ENCODE data around the gene SPATC1L. TPM values are rescaled to one million over a fixed set of nuclear protein-coding genes. Genes with fewer than 3 reads are reported as not detected.
A peak's percentile ranks its signal among the peaks of the same experiment; 100 is the strongest.

SPATC1L gene
- total RNA-seq, 1 donor from 2014 or later, result 25.3 TPM

- Mint-ChIP-seq H3K4me3 (ENCODE audit: unreplicated experiment) (no peak overlapping the region), H3K27me3 (ENCODE audit: unreplicated experiment) (peaks cover 10% of the 10 kb centered on the region), H3K27ac (ENCODE audit: unreplicated experiment) (no peak overlapping the region), H3K9me3 (ENCODE audit: unreplicated experiment) (no peaks in the 10 kb centered on the region), H3K36me3 (ENCODE audit: low read depth, unreplicated experiment) (peaks cover 12% of the 10 kb centered on the region), H3K4me1 (ENCODE audit: unreplicated experiment) (no peaks in the 10 kb centered on the region)
- DNase-seq (ENCODE audit: low spot score), result no peak
- no peak for TF ChIP-seq CTCF (IDR thresholded peaks at IDR 0.05; ENCODE audit: unreplicated experiment)
These were observed 24.9 kb downstream of the SPATC1L start for GRCh38 chr21:46159390-46159789.

- Mint-ChIP-seq H3K9me3 (ENCODE audit: unreplicated experiment) (no peaks in the 10 kb centered on the region), H3K4me1 (ENCODE audit: unreplicated experiment) (no peaks in the 10 kb centered on the region), H3K4me3 (ENCODE audit: unreplicated experiment) (no peak overlapping the region), H3K27ac (ENCODE audit: unreplicated experiment) (peak overlapping the region; percentile 67), H3K27me3 (ENCODE audit: unreplicated experiment) (peaks cover 9% of the 10 kb centered on the region), H3K36me3 (ENCODE audit: low read depth, unreplicated experiment) (peaks cover 12% of the 10 kb centered on the region)
- no peak for DNase-seq (ENCODE audit: low spot score)
- TF ChIP-seq CTCF (IDR thresholded peaks at IDR 0.05; ENCODE audit: unreplicated experiment), result no peak
These were observed 25.5 kb downstream of the SPATC1L start for GRCh38 chr21:46158666-46159300.

GRCh38 chr21:46157987-46158451 is 26.2 kb downstream of the SPATC1L start:
- no peak for DNase-seq (ENCODE audit: low spot score)
- Mint-ChIP-seq H3K27me3 (ENCODE audit: unreplicated experiment) (peaks cover 9% of the 10 kb centered on the region), H3K36me3 (ENCODE audit: low read depth, unreplicated experiment) (peaks cover 9% of the 10 kb centered on the region), H3K9me3 (ENCODE audit: unreplicated experiment) (no peaks in the 10 kb centered on the region), H3K4me3 (ENCODE audit: unreplicated experiment) (no peak overlapping the region), H3K4me1 (ENCODE audit: unreplicated experiment) (no peaks in the 10 kb centered on the region), H3K27ac (ENCODE audit: unreplicated experiment) (no peak overlapping the region)
- no peak for TF ChIP-seq CTCF (IDR thresholded peaks at IDR 0.05; ENCODE audit: unreplicated experiment)

DNA sequence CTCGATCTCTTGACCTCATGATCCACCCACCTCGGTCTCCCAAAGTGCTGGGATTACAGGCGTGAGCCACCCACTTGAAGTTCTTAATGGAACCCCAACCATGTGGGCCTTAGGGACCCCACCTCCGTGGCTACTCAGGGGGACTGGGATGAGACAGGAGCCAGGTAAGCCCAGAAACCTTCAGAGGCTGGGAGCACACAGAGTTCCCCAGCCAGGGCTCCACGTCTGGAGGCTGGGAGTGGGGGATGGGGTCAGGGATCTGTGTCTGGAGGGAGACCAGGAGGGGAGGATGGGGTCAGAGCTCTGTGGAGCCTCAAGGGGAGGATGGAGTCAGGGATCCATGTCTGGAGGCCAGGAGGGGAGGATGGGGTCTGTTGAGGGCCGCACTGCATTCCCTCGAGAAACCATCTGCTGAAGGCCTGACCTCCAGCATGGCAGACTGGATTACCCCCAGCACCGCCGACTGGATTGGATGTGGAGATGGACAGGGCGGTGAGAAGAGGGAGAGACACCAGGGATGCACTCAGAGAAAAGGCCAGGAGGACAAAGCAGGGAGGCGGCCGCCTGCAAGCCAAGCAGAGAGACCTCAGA is 26.8 kb downstream of the SPATC1L start:
- peaks cover 6% of the 10 kb centered on the region for H3K27me3 Mint-ChIP-seq (ENCODE audit: unreplicated experiment)
- no peaks in the 10 kb centered on the region for H3K4me1 Mint-ChIP-seq (ENCODE audit: unreplicated experiment)
- H3K36me3 Mint-ChIP-seq (ENCODE audit: low read depth, unreplicated experiment), result peaks cover 4% of the 10 kb centered on the region
- no peak for DNase-seq (ENCODE audit: low spot score)
- no peak for TF ChIP-seq CTCF (IDR thresholded peaks at IDR 0.05; ENCODE audit: unreplicated experiment)
- H3K9me3 Mint-ChIP-seq (ENCODE audit: unreplicated experiment), result no peaks in the 10 kb centered on the region
- H3K27ac Mint-ChIP-seq (ENCODE audit: unreplicated experiment), result no peak overlapping the region
- no peak overlapping the region for H3K4me3 Mint-ChIP-seq (ENCODE audit: unreplicated experiment)

DNA sequence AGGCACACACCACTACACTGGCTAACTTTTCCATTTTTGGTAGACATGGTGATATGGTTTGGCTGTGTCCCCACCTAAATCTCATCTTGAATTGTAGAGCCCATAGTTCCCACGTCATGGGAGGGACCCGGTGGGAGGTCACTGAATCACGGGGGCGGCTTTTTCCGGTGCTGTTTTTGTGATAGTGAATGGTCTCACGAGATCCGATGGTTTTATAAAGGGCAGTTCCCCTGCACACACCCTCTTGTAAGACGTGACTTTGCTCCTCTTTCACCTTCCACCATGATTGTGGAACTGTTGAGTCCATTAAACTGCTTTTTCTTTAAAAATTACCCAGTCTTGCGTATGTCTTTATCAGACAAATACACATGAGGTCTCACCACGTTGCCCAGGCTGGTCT is 27.6 kb downstream of the SPATC1L start:
- H3K4me1 Mint-ChIP-seq (ENCODE audit: unreplicated experiment), result no peaks in the 10 kb centered on the region
- H3K4me3 Mint-ChIP-seq (ENCODE audit: unreplicated experiment), result no peak overlapping the region
- no peak overlapping the region for H3K27ac Mint-ChIP-seq (ENCODE audit: unreplicated experiment)
- TF ChIP-seq CTCF (IDR thresholded peaks at IDR 0.05; ENCODE audit: unreplicated experiment), result no peak
- H3K36me3 Mint-ChIP-seq (ENCODE audit: low read depth, unreplicated experiment), result peaks cover 4% of the 10 kb centered on the region
- DNase-seq (ENCODE audit: low spot score), result no peak
- H3K9me3 Mint-ChIP-seq (ENCODE audit: unreplicated experiment), result no peaks in the 10 kb centered on the region
- H3K27me3 Mint-ChIP-seq (ENCODE audit: unreplicated experiment), result peaks cover 6% of the 10 kb centered on the region
